Body of pancreas (tissue), 4 donors: Measurements from ENCODE around the gene AKR1D1.

Experiments used
- POLR2A ChIP-seq, 3 donors: fragments of 450-650 bp; IDR thresholded peaks; one replicate each; pipeline ENCODE4 v1.6.1; 2016; ENCODE audit warnings: antibody characterized with exemption in 3 of 3, mild to moderate bottlenecking in 2 of 3
- TF ChIP-seq, protein P1 (sequence below), 7 experiments: fragments of 450-650 bp in 4 of 7; fragments of 200-600 bp in 3 of 7; sonication (generic) in 3 of 7; IDR thresholded peaks; one replicate each; pipeline ENCODE4 v1.5.1; 2016 to 2019; ENCODE audit warnings: antibody characterized with exemption in 7 of 7

DNA sequence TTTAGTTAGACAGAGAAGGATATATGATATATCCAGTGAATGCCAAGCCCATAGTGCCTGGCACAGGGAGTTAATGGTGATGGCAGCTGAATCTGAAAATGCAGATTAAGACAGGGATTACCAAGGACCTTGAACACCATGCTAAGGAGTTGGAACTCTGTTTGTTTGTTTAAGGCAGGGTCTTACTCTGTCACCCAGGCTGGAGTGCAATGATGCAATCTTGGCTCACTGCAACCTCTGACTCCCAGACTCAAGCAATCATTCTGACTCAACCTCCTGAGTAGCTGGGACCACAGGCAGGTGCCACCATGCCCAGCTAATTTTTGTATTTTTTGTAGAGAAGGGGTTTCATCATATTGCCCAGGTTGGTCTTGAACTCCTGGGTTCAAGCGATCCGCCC is 1.6 kb downstream of the AKR1D1 start:
- TF ChIP-seq, protein P1, sequence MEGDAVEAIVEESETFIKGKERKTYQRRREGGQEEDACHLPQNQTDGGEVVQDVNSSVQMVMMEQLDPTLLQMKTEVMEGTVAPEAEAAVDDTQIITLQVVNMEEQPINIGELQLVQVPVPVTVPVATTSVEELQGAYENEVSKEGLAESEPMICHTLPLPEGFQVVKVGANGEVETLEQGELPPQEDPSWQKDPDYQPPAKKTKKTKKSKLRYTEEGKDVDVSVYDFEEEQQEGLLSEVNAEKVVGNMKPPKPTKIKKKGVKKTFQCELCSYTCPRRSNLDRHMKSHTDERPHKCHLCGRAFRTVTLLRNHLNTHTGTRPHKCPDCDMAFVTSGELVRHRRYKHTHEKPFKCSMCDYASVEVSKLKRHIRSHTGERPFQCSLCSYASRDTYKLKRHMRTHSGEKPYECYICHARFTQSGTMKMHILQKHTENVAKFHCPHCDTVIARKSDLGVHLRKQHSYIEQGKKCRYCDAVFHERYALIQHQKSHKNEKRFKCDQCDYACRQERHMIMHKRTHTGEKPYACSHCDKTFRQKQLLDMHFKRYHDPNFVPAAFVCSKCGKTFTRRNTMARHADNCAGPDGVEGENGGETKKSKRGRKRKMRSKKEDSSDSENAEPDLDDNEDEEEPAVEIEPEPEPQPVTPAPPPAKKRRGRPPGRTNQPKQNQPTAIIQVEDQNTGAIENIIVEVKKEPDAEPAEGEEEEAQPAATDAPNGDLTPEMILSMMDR (IDR thresholded peaks at IDR 0.05), result no peak
- no peak for TF ChIP-seq POLR2A (IDR thresholded peaks at IDR 0.05)
